Cardiac muscle cell (in vitro differentiated cells and primary cell): Measurements from ENCODE around the gene CHRDL2. TPM values are rescaled to one million over a fixed set of nuclear protein-coding genes. Genes with fewer than 3 reads are reported as not detected.
A peak's percentile ranks its signal among the peaks of the same experiment; 100 is the strongest.

Source experiments
- DNase-seq, 2 donors: peaks; one replicate each; pipeline versions ENCODE4 v3.0.0 to v3.0.0-alpha.2; 2010 to 2017; ENCODE audit warnings: low read depth in 1 of 2, low spot score in 1 of 2
- H3K27ac ChIP-seq: fragments of 200-600 bp; sonication (generic); 2 replicates; pipeline ENCODE4 v1.5.1; 2016
- H3K27me3 ChIP-seq: fragments of 200-600 bp; sonication (generic); 2 replicates; pipeline ENCODE4 v1.6.0; 2016; ENCODE audit warnings: control low read depth
- H3K36me3 ChIP-seq: fragments of 200-600 bp; sonication (generic); 2 replicates; pipeline ENCODE4 v1.5.1; 2016; ENCODE audit warnings: control low read depth
- H3K4me1 ChIP-seq: fragments of 200-600 bp; sonication (generic); 2 replicates; pipeline ENCODE4 v1.8.1; 2017; ENCODE audit warnings: low read depth, mild to moderate bottlenecking, mixed run types
- H3K4me3 ChIP-seq: fragments of 200-600 bp; sonication (generic); 2 replicates; pipeline ENCODE4 v1.5.1; 2016; ENCODE audit warnings: mild to moderate bottlenecking
- H3K9me3 ChIP-seq: fragments of 200-600 bp; sonication (generic); 2 replicates; pipeline ENCODE4 v1.5.1; 2017; ENCODE audit warnings: low read depth, mild to moderate bottlenecking, control low read depth
- polyA plus RNA-seq: library from polyadenylated mRNA; unstranded; fragments of >200 nt; fragmentation: Nextera tagmentation; extraction: Ambion mirVana; gene quantifications from 2 replicates; pipeline ENCODE4 v1.2.1, GENCODE V29; 2016
- total RNA-seq: library from RNA; depleted of rRNA; stranded (reverse); fragments of >200 nt; gene quantifications from 2 replicates; pipeline ENCODE4 v1.2.3, GENCODE V29; 2016
- TF ChIP-seq, protein P1 (sequence below): IDR thresholded peaks from 2 replicates; pipeline ENCODE4 v1.5.1; 2012; ENCODE audit warnings: low read depth, mild to moderate bottlenecking, low read length

Gene CHRDL2
- total and polyA plus RNA-seq, 2 experiments from 2014 or later, result not detected

DNA sequence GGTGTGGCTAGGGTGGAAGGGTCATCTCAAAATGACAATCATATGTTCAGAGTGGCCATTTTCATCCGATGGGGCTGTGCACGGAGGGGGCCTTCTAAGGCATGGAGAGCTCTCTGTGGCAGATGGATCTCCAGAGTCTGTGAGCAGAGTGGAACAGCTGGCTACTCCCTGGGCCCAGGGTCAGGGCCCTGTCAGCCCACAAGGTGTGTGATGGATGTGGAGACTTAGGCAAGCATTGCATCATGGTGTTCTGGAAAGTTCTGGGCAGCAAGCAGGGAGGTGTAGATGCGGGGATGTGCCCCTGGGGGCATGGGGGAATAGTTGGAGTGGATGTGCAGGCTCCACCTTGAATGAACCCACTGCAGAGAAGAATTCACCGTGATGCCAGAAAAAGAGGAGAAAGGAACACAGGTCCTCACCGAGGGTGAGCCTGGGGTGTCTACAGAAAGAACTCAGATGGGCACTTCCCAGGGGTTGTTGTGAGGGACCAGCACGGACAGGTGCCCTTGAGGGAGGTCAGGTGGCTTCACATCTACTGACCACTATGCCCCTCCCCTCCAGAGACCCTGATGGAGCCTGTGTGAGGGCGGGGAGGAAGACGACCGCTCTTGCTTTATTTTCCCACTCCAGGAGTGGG lies 51.1 kb downstream of the CHRDL2 start:
- Histone ChIP-seq H3K9me3 (no peaks in the 10 kb centered on the region), H3K27ac (no peak overlapping the region), H3K4me3 (no peak overlapping the region), H3K4me1 (no peaks in the 10 kb centered on the region), H3K36me3 (no peaks in the 10 kb centered on the region), H3K27me3 (peaks cover 15% of the 10 kb centered on the region)
- DNase-seq, result no peak
- TF ChIP-seq, protein P1, sequence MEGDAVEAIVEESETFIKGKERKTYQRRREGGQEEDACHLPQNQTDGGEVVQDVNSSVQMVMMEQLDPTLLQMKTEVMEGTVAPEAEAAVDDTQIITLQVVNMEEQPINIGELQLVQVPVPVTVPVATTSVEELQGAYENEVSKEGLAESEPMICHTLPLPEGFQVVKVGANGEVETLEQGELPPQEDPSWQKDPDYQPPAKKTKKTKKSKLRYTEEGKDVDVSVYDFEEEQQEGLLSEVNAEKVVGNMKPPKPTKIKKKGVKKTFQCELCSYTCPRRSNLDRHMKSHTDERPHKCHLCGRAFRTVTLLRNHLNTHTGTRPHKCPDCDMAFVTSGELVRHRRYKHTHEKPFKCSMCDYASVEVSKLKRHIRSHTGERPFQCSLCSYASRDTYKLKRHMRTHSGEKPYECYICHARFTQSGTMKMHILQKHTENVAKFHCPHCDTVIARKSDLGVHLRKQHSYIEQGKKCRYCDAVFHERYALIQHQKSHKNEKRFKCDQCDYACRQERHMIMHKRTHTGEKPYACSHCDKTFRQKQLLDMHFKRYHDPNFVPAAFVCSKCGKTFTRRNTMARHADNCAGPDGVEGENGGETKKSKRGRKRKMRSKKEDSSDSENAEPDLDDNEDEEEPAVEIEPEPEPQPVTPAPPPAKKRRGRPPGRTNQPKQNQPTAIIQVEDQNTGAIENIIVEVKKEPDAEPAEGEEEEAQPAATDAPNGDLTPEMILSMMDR, result no peak

GRCh38 chr11:74679513-74679865 lies 51.7 kb downstream of the CHRDL2 start:
- Histone ChIP-seq H3K4me1 (no peaks in the 10 kb centered on the region), H3K27ac (no peak overlapping the region), H3K36me3 (no peaks in the 10 kb centered on the region), H3K9me3 (no peaks in the 10 kb centered on the region), H3K4me3 (no peak overlapping the region), H3K27me3 (peaks cover 15% of the 10 kb centered on the region)
- DNase-seq, result no peak
- TF ChIP-seq, protein P1, result no peak

DNA sequence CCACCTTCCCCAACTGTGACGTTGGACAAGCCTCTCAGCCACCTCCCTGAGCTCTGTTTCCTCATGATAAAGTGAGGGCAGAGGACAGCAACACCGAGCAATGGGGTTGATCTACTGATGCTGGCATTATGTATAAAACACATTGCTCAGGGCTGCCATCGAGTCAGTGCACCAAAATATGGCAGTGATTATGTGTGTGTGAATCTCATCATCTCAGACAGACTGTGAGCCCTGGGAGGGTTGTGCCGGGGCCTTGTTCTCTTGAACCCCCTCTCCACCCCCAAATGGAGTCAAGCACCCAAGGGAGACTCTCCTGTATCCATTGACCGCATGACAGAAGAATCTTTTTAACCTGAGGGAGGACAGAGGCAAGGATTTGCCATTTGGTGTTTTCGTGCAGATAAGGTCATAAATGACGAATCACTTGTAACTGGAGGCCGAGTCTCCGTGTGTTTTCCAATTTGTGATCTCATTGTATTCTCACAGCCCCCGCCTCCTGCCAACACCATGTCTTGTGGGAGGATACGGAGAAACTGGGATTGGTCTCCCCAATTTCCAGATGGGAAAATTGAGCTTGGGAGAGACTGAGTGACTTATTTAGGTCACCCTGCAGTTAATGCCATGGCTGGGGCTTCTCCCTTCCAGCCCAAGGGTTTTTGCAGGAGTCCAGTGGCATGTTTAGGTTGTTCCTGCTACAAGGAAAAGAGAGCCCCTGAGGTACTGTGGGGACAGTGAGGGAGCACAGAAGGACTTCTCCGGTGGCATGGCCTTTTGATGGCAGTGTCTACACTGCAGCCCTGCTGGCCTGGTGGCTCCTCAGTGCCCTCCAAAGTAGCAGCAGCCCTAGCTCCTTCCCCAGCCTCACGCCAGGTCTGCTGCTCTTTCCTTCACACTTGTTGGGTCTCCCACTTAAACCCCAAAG lies 52.4 kb downstream of the CHRDL2 start:
- Histone ChIP-seq H3K9me3 (no peaks in the 10 kb centered on the region), H3K4me3 (no peak overlapping the region), H3K36me3 (no peaks in the 10 kb centered on the region), H3K4me1 (no peaks in the 10 kb centered on the region), H3K27ac (no peak overlapping the region), H3K27me3 (peaks cover 9% of the 10 kb centered on the region)
- TF ChIP-seq, protein P1, result no peak
- DNase-seq, result peak in 1 of 2 donors; percentile 65

DNA sequence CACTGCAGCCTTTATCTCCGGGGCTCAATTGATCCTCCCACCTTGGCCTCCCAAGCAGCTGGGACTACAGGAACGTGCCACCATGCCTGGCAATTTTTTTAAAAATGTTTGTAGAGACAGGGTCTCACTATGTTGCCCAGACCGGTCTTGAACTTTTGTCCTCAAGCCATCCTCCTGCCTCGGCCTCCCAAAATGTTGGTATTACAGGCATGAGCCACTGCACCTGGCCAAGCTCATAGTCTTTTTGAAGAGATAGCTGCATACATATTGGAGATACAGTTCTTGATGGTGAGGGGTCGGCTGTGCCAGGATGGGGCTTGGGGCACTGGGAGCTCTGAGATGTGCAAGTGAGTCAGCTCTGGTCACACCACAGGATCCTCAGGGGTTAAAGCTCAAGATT lies 53.2 kb downstream of the CHRDL2 start:
- Histone ChIP-seq H3K9me3 (no peaks in the 10 kb centered on the region), H3K4me1 (no peaks in the 10 kb centered on the region), H3K4me3 (no peak overlapping the region), H3K36me3 (no peaks in the 10 kb centered on the region), H3K27me3 (peaks cover 2% of the 10 kb centered on the region), H3K27ac (no peak overlapping the region)
- TF ChIP-seq, protein P1, result no peak
- no peak for DNase-seq

DNA sequence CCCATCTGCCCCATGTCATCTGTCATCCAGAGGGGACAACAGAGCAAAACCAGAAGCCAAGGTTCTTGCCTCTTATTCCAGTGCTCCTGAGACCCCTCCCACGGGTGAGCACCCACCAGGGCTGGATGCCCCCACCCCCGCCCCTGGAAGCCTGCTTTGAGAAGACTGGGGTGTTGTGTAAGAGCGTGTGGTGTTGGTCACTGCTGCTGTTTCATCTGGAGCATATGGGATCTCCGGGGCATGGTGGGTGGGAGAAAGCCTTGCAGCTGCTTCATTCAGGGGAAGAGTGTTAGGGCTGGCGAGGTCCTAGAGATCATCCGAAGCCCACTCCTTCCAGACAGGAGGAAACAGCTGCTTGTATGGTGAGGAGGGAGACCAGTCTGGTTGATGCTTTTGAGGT lies 54.1 kb downstream of the CHRDL2 start:
- H3K27me3 ChIP-seq, result no peaks in the 10 kb centered on the region
- H3K9me3 ChIP-seq, result no peaks in the 10 kb centered on the region
- no peak overlapping the region for H3K4me3 ChIP-seq
- H3K36me3 ChIP-seq, result no peaks in the 10 kb centered on the region
- H3K4me1 ChIP-seq, result no peaks in the 10 kb centered on the region
- TF ChIP-seq, protein P1, result no peak
- H3K27ac ChIP-seq, result no peak overlapping the region
- DNase-seq, result peak in 1 of 2 donors; percentile 36
